ENCODE data around the gene USP36. TPM values are rescaled to one million over a fixed set of nuclear protein-coding genes. Genes with fewer than 3 reads are reported as not detected.
"Not testable (repeated sequence)": the region's sequence is repeated elsewhere in the genome, so short reads cannot be mapped to it uniquely, and the experiment has no call there.

The USP36 gene
- polyA plus RNA-seq (ENCODE audit: insufficient read length in 4 of 4): 10 to 100 TPM; 33.6 to 51.6 (median 45.5) TPM

DNA sequence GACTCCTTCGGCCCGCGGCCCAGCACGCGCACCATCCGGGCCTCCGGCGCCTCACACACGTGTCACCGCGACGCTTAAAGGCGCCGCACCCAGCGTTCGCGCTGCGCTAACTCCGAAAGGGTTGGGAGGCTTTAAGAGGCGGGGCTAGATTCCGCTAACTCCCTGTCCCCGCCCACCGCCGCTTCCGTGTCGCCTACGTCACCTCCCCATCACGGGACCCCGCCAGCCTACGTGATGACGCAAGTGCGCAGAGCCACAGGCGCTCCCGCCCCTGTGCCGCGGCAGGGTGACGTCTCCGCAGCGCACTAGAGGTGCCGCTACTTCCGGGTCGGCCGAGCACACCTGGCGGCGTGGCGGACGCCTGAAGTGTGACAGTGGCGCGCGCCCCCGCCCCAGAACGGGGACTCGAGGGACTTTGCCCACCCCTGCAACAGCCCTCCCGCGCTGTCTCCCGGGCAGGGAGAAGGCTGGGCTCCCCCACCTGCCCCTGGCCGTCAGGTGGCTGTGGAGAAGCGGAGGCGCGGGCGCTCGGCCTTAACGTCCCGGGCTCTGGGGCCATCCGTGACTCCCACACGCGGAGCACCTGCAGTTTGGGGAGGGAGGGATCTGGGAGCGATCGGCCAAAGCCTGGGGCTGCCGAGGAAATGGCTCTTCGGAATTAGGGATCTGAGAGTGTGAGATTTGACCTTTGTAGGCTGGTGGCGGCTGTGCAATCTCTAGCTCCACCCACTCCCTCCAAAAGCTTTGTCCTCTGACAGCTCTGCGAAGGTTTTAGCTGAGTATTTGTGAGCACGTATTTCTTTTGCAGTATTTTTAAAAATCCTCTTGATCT is at the start of gene USP36:
TSS of gene USP36 (minus strand) at position 35 of the 832 bp plus-strand sequence. CDS start 4,451 bp downstream, outside the sequence.
- DNase-seq (ENCODE audit: low read depth in 4 of 4, low spot score in 3 of 4): peak; percentile 96 to 99 (median 98)

DNA sequence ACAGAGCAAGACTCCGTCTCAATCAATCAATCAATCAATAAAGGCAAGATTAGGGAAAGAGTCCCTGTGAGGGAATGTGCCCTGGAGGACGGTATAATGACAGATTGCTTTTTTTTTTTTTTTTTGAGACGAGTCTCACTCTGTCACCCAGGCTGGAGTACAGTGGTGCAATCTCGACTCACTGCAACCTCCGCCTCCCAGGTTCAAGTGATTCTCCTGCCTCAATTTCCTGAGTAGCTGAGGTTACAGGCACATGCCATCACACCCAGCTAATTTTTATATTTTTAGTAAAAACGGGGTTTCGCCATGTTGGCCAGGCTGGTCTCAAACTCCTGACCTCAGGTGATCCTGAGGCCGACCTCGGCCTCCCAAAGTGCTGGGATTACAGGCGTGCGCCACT is 49.5 kb upstream of the USP36 start:
- DNase-seq (ENCODE audit: low read depth in 4 of 4, low spot score in 3 of 4): not testable (repeated sequence)

DNA sequence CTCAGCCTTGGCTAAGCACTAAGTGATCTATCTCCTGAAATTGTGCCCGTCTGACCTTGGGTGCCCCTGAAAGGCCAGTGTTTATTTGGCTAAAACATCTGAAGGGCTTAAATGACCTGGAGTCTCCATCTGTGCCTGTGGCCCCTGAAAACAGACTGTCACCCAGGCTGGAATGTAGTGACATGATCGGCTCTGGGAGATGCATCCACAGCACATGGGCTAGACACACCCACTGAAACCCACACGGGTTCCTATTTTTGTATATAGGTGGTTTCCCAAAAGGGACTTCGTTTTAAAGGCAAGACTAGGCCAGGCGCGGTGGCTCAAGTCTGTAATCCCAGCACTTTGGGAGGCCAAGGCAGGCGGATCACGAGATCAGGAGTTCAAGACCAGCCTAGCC is 48.9 kb upstream of the USP36 start:
- no peak for DNase-seq (ENCODE audit: low read depth in 4 of 4, low spot score in 3 of 4)

DNA sequence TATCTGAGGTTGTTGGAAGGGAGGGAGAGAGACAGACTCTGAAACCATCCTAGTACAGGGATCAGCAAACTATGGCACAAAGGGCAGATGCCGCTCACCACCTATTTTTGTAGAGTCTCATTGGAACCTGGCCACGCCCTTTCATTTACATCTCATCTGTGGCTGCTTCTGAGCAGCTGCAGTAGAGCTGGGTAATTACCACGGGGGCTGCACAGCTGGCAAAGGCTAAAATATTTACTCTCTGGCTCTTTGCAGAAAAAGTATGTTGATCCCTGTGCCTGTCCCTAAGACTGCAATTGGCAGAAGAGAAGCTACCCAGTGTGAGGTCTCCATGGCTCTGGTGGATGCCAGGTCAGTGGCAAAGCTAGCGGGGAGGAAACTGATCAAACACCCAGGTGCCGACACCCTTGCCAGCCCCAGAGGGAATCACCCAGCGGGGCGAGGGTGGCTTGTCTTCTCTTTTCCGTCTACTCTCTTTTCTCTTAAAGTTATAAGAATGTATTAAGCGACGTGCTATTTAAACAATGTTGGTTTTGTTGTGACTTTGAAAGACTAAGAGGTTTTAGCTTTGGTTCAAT is 48.4 kb upstream of the USP36 start:
- no peak for DNase-seq (ENCODE audit: low read depth in 4 of 4, low spot score in 3 of 4)

DNA sequence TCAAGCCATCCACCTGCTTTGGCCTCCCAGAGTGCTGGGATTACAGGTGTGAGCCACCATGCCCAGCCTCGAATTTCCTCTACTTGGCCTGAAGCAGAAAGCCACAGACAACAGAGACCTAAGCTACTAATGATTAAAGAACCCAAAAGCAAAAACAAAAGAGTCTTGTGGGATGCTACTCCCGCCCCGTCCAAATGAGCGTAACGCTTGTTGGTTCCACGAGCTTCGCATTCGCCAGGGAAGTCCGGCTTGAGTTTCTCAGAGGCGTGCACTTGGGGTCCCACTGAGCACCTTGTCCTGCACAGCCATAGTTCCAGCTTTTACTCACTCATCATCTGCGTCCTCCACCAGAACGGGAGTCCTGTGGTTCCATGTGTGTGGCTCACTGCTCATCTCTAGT is 46.3 kb upstream of the USP36 start:
- no peak for DNase-seq (ENCODE audit: low read depth in 4 of 4, low spot score in 3 of 4)

DNA sequence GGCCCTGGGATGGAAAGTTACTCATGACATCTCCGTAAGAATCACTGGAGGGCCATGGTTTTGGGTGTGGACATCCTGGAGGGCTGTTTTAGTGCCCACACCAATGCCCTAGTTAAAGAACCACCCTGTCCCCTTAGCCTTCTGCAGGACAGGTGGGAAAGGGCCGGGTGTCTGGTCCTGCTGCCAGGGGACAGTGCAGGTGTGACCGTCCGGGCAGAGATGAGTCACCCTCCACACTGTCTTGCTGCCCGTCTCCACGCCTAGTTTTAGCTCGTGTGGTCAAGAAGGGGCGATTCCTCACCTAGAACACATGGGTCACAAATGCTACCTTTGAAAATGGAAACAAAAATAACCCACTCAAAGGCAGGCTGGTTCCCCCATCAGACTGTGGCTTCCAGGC is 45.3 kb upstream of the USP36 start:
- no peak for DNase-seq (ENCODE audit: low read depth in 4 of 4, low spot score in 3 of 4)

DNA sequence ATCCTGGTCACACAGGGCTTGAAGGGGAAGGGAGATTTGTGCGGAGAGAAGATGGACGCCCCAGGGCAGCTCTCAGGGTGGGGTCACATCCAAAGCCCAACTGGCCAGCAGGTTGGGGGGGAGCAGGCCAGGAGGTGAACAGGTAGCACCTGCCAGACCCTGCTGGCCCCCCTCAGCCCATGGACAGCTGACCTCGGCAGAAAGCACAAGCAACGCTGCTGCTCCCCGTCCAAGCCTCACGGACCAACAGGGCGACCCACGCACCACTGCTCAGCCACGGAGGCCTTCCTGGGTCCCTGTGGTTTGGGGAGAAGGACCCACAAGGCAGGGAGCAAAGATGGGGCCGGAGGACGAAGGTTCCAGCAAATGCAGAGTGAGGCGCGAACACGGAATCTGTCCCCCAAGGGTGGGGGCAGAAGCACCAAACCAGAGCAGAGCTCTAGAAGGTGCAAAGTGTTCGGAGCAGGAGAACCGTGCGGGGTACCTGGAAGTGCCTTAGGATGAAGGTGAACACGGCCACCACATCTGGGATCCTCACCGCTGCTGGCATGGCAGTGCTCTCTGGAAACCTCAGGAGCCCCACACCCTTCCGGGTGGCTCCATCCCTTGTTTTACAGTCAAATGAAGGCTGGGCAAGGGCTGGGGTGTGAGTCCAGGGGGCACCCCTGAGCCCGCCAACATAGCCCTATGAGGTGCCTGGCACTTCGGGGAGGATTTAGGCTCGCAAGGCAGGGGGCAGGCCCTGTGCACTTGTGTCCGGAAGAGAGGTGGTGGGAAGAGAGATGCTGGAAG is 44.5 kb upstream of the USP36 start:
- DNase-seq (ENCODE audit: low read depth in 4 of 4, low spot score in 3 of 4): no peak

DNA sequence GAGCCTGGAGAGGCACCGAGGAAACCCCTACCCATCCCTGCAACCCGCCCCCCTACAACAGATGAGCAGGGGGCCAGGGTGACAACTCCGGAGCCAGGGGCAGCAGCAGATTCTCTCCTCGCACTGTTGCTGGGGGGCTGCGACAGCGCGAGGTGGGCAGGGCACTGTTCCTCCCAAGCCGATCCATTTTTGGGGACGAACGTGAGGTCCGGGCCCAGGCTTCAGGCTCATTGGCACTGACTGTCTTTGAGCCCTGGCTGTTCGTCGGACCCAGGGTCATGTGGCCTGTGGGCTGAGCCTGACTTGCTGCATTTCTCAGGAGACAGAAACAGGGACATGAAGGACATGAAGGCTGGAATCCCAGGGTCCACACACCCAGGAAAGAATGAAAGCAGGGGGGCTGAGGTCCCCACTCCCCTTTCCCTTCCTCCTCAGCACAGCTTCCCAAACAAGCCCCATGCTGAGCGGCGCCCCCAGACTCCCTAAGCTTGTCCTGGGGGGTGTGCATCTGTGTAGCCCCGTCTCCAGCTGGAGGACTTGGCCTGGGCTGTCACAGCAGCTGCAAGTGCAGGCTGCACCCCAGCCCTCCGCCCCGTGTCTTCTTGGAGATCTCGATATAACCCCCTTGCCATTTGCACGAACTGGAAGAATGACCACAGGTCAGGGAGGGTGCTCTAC is 43.7 kb upstream of the USP36 start:
- DNase-seq (ENCODE audit: low read depth in 4 of 4, low spot score in 3 of 4): no peak

DNA sequence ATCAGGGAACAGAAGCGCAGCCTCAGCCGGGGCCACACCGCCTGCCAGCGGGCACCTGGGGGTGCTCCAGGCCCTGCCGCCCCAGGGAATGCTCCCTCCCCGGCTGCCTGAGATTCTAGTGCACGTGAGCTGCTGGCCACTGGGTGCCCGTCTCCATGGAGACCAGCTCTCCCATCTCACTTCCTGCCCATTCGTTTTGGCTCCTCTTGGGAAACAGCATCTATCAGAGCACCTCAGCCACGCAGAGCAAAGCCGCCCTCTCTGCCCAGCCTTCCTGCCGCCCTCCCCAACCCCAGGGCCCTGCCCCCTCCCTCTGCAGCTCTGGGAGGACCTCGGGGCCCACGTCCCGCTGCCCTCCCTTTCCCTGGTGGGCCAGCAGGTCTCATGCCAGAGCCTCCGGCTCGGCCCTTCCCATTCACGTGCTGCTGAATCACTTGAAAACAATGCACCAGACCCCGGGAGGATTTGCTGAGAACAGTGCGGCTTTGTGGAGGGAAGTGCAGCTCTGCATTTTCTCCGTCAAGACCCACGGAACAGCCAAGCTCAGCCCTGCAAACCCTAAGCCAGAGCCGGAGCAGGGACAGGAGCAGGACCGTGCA is 43.0 kb upstream of the USP36 start:
- no peak for DNase-seq (ENCODE audit: low read depth in 4 of 4, low spot score in 3 of 4)

DNA sequence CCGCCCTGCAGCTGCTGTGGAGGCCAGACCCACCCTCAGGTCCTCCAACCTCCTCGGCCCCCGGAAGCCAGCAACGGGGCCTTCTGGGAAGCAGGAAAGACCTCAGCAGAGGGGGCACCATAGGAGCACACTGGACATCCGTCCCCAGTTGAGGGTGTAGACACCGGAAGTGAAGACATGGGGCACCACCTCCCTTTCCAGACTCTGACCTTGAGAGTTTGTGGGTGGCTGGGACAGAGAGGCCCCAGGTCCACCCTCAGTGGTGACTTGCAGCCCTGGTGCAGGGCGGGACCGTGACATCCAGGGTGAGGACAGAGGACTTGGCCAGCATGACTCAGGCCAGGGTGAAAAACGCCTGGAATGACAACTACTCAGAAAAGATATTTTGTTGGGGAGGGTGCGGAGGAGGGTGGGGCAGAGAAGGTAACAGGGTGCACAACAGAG is 42.5 kb upstream of the USP36 start:
- no peak for DNase-seq (ENCODE audit: low read depth in 4 of 4, low spot score in 3 of 4)

DNA sequence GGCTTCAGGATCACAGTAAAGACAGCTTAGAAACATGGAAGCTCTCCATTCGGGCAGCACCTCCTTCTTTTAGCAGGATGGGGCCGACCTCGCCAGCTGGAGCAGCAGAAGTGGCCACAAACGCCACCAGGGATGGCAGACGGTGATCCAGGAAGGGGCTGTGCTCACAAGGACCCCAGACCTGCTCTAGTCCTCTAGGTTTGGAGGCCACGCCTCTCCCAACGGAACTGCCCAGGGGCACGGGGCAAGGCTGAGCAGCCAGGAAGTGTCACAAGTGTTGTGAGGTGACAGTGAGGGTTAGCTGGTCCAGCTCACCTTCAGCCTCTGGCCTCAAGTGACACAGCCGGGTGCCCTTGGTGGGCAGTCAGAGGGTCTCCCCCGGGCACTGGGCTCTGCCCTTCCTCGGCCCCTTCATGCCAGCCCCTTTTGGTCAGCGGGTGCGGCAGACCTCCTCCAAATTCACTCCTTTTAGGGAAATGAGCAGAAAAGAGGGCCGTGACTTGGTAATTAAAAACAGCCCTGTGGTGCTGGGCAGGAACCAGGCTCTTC is 42.0 kb upstream of the USP36 start:
- DNase-seq (ENCODE audit: low read depth in 4 of 4, low spot score in 3 of 4): no peak

DNA sequence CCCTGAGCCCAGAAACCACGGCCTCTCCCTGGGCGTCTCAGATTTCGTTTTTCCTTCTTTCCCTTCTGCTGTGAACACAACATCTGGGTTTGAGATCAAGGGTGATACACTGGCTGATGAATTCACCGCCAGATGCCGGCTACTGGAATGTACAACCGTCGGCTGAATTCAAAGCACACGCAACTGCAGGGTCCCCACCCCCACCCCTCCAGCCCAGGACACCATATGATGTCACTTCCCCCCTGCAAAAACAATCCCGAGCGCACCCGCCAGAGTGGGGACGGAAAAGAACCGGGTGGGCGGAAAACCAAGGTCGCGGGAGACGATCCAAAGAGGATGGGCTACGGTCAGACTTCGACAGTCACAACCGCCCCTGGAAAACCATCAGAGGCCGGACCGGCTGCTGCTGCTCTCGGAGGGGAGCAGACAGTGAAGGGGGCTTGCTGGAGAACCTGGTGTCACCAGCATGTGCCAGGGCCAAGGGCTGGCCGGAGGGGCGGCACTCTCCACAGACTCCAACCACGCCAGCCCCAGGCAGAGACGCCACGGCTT is 39.1 kb upstream of the USP36 start:
- peak in 3 of 4 donors; percentile 61 to 71 (median 62) for DNase-seq (ENCODE audit: low read depth in 4 of 4, low spot score in 3 of 4)

DNA sequence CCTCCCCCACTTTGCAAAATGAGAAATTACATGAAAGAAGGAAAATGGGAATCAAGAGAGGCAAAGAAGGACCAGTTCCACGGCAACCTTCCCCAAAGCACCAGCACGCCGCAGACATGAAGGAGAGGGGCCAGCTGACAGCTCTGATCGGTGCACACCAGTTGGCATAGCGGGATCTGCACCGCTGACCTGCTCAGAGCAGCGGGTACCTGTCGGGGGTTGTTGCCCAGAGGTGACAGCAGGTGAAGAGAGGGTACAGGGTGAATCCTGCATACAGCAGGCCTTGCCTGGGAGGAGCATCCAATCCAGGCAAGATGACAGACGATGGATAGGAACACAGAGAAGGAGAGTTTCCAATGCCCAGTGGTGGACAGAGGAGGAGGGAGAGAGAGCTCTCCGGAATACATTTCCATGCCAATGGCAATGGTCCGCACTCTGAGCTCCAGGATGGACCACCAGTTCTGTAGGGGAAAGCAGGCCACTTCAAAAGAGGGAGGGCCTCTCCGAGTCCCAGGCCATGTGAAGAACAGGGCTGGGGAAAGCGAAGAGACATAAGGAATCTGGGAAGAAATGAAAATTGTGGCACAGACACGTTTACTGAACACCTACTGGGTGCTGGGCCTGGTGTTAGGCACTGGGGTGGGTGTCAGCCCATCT is 38.4 kb upstream of the USP36 start:
- no peak for DNase-seq (ENCODE audit: low read depth in 4 of 4, low spot score in 3 of 4)

DNA sequence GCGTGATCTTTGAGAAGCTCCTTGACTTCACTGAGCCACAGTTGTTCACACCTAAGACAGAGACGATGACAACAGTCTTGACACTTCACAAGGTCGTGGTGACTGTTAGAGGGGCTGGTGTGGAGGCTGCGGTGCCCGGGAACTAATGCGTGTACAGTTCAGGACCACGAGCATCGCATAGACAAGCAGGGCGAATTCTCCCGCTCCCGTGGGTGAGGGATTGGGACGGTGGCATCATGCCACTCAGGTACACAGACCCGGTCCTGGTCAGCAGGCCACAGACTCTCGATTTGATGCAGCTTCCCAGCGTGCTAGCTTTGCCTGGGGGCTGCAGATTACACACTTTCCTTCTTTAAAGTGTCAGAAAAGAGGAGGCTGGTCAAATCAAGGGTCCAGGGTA is 37.6 kb upstream of the USP36 start:
- DNase-seq (ENCODE audit: low read depth in 4 of 4, low spot score in 3 of 4): no peak

DNA sequence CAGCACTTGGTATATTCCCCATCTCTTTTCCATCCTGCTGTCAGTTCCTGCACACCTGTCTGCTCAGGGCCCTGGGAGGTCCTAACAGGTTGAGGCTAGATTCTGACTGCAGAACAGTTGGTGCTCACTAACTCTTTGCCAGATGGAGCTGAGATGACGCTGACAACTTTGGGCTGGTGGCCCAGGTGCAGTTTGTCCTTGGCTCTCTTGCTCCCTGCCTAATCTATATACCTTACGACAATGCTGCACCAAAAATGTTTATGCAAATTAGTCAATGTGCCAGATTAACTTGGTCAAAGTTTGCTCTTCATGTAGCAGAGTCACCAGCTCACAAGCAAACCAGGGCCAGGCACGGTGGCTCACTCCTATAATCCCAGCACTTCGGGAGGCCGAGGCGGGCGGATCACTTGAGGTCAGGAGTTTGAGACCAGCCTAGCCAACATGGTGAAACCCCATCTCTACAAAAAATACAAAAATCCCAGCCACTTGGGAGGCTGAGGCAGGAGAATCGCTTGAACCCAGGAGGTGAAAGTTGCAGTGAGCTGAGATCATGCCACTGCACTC is 36.4 kb upstream of the USP36 start:
- DNase-seq (ENCODE audit: low read depth in 4 of 4, low spot score in 3 of 4): not testable (repeated sequence)

DNA sequence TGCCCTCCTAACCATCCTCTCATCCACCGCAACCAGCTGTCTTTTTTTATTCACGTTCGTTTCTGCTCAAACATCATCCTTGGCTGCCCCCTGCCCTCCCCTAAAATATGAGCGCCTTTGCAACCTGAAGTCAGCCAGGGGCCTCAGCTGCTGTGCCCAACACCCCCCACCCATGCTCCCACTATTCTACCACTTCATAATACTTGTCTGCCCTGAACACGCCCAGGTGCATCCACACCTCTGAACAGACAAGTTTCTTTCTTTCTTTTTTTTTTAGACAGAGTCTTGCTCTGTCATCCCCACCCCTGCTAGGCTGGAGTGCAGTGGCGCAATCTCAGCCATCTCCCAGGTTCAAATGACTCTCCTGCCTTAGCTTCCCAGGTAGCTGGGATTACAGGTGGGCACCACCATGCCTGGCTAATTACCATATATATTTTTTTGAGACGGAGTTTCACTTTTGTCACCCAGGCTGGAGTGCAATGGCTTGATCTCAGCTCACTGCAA is 35.5 kb upstream of the USP36 start:
- DNase-seq (ENCODE audit: low read depth in 4 of 4, low spot score in 3 of 4): no peak

DNA sequence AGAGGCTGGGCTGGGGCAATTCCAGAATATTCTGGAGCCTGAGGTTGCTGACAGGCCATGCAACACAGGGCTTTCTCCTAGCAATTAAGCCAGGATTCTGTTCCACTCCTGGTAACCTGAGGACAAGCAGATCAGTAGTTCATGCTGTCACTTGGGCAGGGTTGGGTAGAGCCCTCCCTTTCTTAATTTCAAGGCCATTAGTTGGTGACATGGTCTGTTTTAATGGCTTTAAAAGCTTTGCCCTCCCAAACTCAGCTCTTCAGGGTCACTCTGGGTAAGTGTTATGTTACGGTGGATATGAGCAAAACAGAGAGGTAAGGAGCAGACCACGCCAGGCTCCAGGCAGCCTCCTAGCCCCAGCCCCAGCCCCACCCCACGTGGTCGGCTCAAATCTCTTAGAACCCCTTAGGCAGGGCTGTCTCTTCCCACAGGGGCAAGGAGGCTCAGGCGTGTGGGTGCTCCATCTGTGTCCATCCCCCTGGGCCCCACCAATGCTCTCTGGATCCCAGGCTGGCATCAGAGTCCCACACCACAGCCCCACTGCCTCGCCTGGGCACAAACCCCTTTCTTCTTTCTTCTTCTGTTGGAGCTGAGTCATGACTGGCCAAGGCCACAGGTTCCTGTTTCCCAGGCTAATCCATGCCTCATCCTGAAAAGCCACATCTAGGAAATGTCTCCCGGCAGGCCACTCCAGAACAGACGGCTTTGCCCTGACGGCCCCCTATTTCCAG is 34.9 kb upstream of the USP36 start:
- peak in 1 of 4 donors; percentile 32 for DNase-seq (ENCODE audit: low read depth in 4 of 4, low spot score in 3 of 4)

Data from left renal pelvis (tissue), 4 donors.